ENCODE measurements around the gene HAPSTR1. TPM values are rescaled to one million over a fixed set of nuclear protein-coding genes. Genes with fewer than 3 reads are reported as not detected.

The HAPSTR1 gene
- total and polyA plus RNA-seq, 2 experiments from 2014 or later: 9.5 to 66.0 TPM

DNA sequence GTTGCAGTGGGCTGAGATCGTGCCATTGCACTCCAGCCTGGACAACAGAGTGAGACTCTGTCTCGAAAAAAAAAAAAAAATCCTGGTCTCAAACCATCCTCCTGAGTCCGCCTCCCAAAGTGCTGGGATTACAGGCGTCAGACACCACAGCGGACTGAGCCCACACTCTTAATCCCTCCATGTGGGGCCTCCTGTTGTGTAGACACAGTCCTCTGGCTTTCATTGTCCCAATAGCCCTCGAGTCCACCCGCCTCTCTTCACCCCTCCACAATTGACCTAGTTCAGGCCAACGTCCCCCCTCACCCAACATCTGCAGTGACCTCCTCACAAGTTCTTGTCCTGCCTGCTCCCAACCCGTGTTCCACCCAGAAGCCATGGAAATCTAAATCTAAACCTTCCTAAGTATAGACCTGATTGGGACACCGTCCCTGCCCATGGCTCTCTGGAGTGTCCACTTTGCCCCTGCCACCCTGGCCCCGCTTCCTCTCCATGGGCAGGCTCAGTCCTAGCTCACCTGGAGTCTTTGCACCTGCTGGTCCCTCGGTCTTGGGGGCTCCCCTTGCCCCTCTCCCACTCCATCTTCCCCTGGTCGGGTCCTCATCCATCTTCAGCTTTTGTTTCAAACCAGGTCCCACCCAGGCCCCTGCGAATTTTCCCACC is 46.7 kb downstream of the HAPSTR1 start (continued):
- TF ChIP-seq, protein P1, sequence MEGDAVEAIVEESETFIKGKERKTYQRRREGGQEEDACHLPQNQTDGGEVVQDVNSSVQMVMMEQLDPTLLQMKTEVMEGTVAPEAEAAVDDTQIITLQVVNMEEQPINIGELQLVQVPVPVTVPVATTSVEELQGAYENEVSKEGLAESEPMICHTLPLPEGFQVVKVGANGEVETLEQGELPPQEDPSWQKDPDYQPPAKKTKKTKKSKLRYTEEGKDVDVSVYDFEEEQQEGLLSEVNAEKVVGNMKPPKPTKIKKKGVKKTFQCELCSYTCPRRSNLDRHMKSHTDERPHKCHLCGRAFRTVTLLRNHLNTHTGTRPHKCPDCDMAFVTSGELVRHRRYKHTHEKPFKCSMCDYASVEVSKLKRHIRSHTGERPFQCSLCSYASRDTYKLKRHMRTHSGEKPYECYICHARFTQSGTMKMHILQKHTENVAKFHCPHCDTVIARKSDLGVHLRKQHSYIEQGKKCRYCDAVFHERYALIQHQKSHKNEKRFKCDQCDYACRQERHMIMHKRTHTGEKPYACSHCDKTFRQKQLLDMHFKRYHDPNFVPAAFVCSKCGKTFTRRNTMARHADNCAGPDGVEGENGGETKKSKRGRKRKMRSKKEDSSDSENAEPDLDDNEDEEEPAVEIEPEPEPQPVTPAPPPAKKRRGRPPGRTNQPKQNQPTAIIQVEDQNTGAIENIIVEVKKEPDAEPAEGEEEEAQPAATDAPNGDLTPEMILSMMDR (conservative IDR thresholded peaks at IDR 0.05; ENCODE audit: low read depth in 2 of 2): no peak
- TF ChIP-seq EZH2 (IDR thresholded peaks at IDR 0.05; ENCODE audit: low read depth, unreplicated experiment) (no peak), EZH2phosphoT487 (IDR thresholded peaks at IDR 0.05; ENCODE audit: unreplicated experiment) (no peak), CREB1 (CRISPR knock-in tag; IDR thresholded peaks at IDR 0.05; ENCODE audit: low read depth) (no peak), STAT1 (IDR thresholded peaks at IDR 0.05; ENCODE audit: unreplicated experiment) (no peak), ZNF331 (CRISPR knock-in tag; IDR thresholded peaks at IDR 0.05; ENCODE audit: low read depth) (no peak)
- TF ChIP-seq, protein P2, sequence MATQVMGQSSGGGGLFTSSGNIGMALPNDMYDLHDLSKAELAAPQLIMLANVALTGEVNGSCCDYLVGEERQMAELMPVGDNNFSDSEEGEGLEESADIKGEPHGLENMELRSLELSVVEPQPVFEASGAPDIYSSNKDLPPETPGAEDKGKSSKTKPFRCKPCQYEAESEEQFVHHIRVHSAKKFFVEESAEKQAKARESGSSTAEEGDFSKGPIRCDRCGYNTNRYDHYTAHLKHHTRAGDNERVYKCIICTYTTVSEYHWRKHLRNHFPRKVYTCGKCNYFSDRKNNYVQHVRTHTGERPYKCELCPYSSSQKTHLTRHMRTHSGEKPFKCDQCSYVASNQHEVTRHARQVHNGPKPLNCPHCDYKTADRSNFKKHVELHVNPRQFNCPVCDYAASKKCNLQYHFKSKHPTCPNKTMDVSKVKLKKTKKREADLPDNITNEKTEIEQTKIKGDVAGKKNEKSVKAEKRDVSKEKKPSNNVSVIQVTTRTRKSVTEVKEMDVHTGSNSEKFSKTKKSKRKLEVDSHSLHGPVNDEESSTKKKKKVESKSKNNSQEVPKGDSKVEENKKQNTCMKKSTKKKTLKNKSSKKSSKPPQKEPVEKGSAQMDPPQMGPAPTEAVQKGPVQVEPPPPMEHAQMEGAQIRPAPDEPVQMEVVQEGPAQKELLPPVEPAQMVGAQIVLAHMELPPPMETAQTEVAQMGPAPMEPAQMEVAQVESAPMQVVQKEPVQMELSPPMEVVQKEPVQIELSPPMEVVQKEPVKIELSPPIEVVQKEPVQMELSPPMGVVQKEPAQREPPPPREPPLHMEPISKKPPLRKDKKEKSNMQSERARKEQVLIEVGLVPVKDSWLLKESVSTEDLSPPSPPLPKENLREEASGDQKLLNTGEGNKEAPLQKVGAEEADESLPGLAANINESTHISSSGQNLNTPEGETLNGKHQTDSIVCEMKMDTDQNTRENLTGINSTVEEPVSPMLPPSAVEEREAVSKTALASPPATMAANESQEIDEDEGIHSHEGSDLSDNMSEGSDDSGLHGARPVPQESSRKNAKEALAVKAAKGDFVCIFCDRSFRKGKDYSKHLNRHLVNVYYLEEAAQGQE (IDR thresholded peaks at IDR 0.05; ENCODE audit: unreplicated experiment): no peak
- TF ChIP-seq, protein P3, sequence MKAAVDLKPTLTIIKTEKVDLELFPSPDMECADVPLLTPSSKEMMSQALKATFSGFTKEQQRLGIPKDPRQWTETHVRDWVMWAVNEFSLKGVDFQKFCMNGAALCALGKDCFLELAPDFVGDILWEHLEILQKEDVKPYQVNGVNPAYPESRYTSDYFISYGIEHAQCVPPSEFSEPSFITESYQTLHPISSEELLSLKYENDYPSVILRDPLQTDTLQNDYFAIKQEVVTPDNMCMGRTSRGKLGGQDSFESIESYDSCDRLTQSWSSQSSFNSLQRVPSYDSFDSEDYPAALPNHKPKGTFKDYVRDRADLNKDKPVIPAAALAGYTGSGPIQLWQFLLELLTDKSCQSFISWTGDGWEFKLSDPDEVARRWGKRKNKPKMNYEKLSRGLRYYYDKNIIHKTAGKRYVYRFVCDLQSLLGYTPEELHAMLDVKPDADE (IDR thresholded peaks at IDR 0.05): no peak

DNA sequence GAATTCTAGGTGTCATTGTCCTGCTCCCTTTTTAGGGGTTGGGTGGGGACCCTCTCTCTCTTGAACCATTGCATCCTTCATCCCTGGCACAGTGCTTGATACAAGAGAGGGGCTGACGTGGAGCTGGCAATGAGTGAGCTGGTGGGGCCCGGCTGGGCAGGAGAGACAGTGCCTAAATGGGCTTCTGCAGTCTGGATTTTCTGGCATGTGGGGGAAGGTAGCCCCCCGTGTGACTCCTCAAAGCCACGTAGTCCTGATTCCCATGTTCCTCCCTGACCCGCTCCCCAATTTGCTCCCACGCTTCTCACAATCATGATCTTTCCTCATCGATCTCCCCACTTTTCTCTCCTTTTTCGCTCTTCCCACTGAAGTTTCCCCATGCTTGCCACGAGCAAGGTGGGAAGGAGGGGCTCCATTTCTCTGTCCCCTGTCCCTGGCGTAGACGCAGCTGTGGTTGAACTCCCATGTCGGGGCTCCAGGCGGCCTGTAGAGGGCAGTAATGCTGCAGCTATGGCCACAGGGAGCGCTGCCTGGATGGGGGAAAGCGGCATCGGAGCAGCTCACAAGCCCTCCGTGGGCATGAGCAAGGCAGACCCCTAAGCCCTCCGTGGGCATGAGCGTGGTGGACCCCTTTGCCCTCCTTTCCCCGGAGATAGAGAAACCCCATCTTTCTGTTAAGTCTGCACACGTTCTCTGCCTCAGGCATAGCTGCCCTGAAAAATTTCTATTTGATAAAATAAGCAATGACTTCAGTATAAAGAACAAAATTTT is 47.5 kb downstream of the HAPSTR1 start:
- H3K27me3 Mint-ChIP-seq (ENCODE audit: insufficient read depth, low read depth, poor library complexity): peaks cover 23% of the 10 kb centered on the region
- H4K20me1 ChIP-seq (replicated peaks; ENCODE audit: insufficient read depth): no peaks in the 10 kb centered on the region; the same call in 1 of the 2 replicates
- H3K4me3 ChIP-seq: peak overlapping the region; percentile 34; the same call in 1 of the 2 replicates
- 0 out of 2 replicates have a peak, but pooled peaks cover 3% of the 10 kb centered on the region for H3F3A ChIP-seq (replicated peaks; ENCODE audit: low read depth)
- H3K4me1 Mint-ChIP-seq: peaks cover 19% of the 10 kb centered on the region
- H3K4me1 ChIP-seq (ENCODE audit: insufficient read depth): 0 out of 2 replicates have a peak, but pooled peaks cover 7% of the 10 kb centered on the region
- H3K36me3 Mint-ChIP-seq (ENCODE audit: low read depth): peaks cover 14% of the 10 kb centered on the region
- H3K27ac ChIP-seq (ENCODE audit: low read depth): no peak overlapping the region
- H3K36me3 ChIP-seq (ENCODE audit: insufficient read depth): no peaks in the 10 kb centered on the region
- no peaks in the 10 kb centered on the region for H3K27me3 ChIP-seq (ENCODE audit: insufficient read depth)
- H3K4me2 ChIP-seq: peak overlapping the region; percentile 74
- H3K27ac Mint-ChIP-seq: 0 out of 2 replicates have a peak overlapping the region, but pooled peaks have one; percentile 36
- ATAC-seq (peak; percentile 91), DNase-seq (ENCODE audit: low spot score) (peak; percentile 91)
- H3K4me3 Mint-ChIP-seq: peak overlapping the region; percentile 32; the same call in 2 of the 3 replicates
- H3K79me2 ChIP-seq (replicated peaks; ENCODE audit: insufficient read depth): no peaks in the 10 kb centered on the region
- TF ChIP-seq, protein P1 (conservative IDR thresholded peaks at IDR 0.05; ENCODE audit: low read depth in 2 of 2): peak; percentile 96
- TF ChIP-seq, protein P3 (IDR thresholded peaks at IDR 0.05): no peak
- H3K9me3 Mint-ChIP-seq: peaks cover 3% of the 10 kb centered on the region; the same call in 2 of the 3 replicates
- no peaks in the 10 kb centered on the region for H3K9me2 ChIP-seq (ENCODE audit: insufficient read depth)
- H2AFZ ChIP-seq: no peak overlapping the region
